GM21360 (cell line): ENCODE measurements around the gene PCTP.

Source experiments
- ATAC-seq: cut with Tn5 transposase; IDR thresholded peaks from one replicate; pipeline ENCODE4 v1.9.1; 2021; ENCODE audit warnings: mild to moderate bottlenecking, moderate library complexity; ENCODE audit not compliant: unreplicated experiment

Gene PCTP

GRCh38 chr17:55751720-55752250 lies 934 bp downstream of the PCTP start:
- no peak for ATAC-seq

GRCh38 chr17:55756689-55757088 lies 5.8 kb downstream of the PCTP start:
- ATAC-seq = no peak

- peak; percentile 59 for ATAC-seq
Observed at GRCh38 chr17:55757659-55758058, 6.8 kb downstream of the PCTP start.

- no peak for ATAC-seq
Observed at GRCh38 chr17:55758171-55758570, 7.3 kb downstream of the PCTP start.

GRCh38 chr17:55760643-55761355 lies 9.9 kb downstream of the PCTP start:
- ATAC-seq = no peak

GRCh38 chr17:55762086-55762858 lies 11.4 kb downstream of the PCTP start:
- ATAC-seq = no peak

GRCh38 chr17:55763856-55764255 lies 13.0 kb downstream of the PCTP start:
- ATAC-seq = no peak

- ATAC-seq = no peak
Observed at GRCh38 chr17:55764610-55765009, 13.8 kb downstream of the PCTP start.

GRCh38 chr17:55765472-55765871 lies 14.6 kb downstream of the PCTP start:
- ATAC-seq = no peak

GRCh38 chr17:55768936-55769624 lies 18.2 kb downstream of the PCTP start:
- ATAC-seq = no peak

- ATAC-seq = no peak
Observed at GRCh38 chr17:55769625-55770000, 18.8 kb downstream of the PCTP start.

- ATAC-seq = no peak
Observed at GRCh38 chr17:55770196-55770870, 19.5 kb downstream of the PCTP start.

- no peak for ATAC-seq
Observed at GRCh38 chr17:55772086-55772485, 21.2 kb downstream of the PCTP start.

- no peak for ATAC-seq
Observed at GRCh38 chr17:55773671-55774070, 22.8 kb downstream of the PCTP start.

GRCh38 chr17:55774846-55775271 lies 24.0 kb downstream of the PCTP start:
- ATAC-seq = no peak

- ATAC-seq = no peak
Observed at GRCh38 chr17:55776271-55776670, 25.4 kb downstream of the PCTP start.

GRCh38 chr17:55777471-55777971 lies 26.7 kb downstream of the PCTP start:
- ATAC-seq = no peak

GRCh38 chr17:55778389-55779118 lies 27.7 kb downstream of the PCTP start:
- ATAC-seq = no peak

- no peak for ATAC-seq
Observed at GRCh38 chr17:55783684-55784245, 32.9 kb downstream of the PCTP start.

- no peak for ATAC-seq
Observed at GRCh38 chr17:55784666-55785065, 33.8 kb downstream of the PCTP start.
